Fibroblast of lung (primary cell): ENCODE data around the gene WASF3.

Experiments used
- CTCF ChIP-seq, 2 donors: IDR thresholded peaks in 1 of 2; conservative IDR thresholded peaks in 1 of 2; 1 replicate in 1 of 2; 2 replicates in 1 of 2; pipeline ENCODE4 v1.5.1; 2011 to 2012; ENCODE audit warnings: low read length in 2 of 2, control low read depth in 1 of 2, inconsistent platforms in 1 of 2, low read depth in 1 of 2, mild to moderate bottlenecking in 1 of 2
- EZH2 ChIP-seq: IDR thresholded peaks from 2 replicates; pipeline ENCODE4 v1.5.1; 2012; ENCODE audit warnings: low read length, control low read depth, mild to moderate bottlenecking; ENCODE audit errors: missing control alignments

GRCh38 chr13:26693749-26694463 is 136.4 kb downstream of the WASF3 start:
- TF ChIP-seq CTCF (conservative IDR thresholded peaks at IDR 0.05 in 1 of 2, IDR thresholded peaks at IDR 0.05 in 1 of 2; ENCODE audit: low read depth in 1 of 2, low read length in 2 of 2) (no peak), EZH2 (no peak)
